GM12801 (cell line): Measurements from ENCODE around the gene TGM4.

ENCODE experiments used
- TF ChIP-seq, protein P1 (sequence below): IDR thresholded peaks from one replicate; pipeline ENCODE4 v1.5.1; 2011; ENCODE audit warnings: control low read depth; ENCODE audit not compliant: insufficient read length; ENCODE audit errors: extremely low read depth

TGM4 gene

GRCh38 chr3:44942202-44942921 lies 68.0 kb downstream of the TGM4 start:
- TF ChIP-seq, protein P1, sequence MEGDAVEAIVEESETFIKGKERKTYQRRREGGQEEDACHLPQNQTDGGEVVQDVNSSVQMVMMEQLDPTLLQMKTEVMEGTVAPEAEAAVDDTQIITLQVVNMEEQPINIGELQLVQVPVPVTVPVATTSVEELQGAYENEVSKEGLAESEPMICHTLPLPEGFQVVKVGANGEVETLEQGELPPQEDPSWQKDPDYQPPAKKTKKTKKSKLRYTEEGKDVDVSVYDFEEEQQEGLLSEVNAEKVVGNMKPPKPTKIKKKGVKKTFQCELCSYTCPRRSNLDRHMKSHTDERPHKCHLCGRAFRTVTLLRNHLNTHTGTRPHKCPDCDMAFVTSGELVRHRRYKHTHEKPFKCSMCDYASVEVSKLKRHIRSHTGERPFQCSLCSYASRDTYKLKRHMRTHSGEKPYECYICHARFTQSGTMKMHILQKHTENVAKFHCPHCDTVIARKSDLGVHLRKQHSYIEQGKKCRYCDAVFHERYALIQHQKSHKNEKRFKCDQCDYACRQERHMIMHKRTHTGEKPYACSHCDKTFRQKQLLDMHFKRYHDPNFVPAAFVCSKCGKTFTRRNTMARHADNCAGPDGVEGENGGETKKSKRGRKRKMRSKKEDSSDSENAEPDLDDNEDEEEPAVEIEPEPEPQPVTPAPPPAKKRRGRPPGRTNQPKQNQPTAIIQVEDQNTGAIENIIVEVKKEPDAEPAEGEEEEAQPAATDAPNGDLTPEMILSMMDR: no peak

DNA sequence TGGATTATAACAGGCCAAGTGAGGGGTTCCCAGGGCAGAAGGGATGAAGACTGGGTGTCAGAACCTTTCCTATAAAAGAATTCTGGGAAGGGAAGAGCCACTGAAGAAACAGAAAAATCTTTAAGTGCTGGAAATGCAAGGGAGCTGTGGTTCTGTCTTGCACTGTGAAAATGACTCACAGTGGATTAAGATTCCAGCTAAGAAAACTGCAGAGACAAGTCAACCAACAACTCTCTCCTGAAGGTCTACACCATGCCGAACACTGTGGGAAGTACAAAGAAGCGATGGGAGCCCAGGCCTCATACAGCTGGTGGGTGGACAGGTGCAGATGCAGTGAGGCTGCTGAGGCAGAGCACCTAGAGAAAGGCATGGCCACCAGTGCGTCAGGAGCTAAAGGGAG lies 73.8 kb downstream of the TGM4 start:
- TF ChIP-seq, protein P1: no peak

- TF ChIP-seq, protein P1: no peak
Observed at GRCh38 chr3:44950275-44950734, 75.9 kb downstream of the TGM4 start.

- TF ChIP-seq, protein P1: no peak
Observed at GRCh38 chr3:44952689-44953088, 78.3 kb downstream of the TGM4 start.

GRCh38 chr3:44954304-44954703 lies 79.9 kb downstream of the TGM4 start:
- TF ChIP-seq, protein P1: no peak

DNA sequence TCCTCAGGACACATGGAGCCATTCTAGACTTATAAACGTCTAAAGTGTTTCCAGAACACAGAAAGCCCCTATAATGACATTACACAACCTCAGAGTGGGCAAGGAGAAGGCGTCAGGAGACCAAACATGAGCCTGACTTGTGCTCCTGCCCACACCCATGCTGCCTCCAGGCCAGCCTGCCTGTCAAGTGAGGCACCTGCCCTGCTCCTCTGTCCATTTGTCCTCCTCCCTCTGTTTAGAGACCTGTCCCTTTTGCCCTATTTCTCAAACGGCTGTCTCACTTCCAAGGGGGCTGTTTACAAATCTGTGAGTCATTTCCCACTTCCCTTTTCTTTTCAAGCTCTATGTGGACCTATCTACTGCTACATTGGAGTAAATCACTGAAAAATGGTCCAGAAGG lies 80.6 kb downstream of the TGM4 start:
- TF ChIP-seq, protein P1: no peak

- TF ChIP-seq, protein P1: no peak
Observed at GRCh38 chr3:44955917-44956316, 81.5 kb downstream of the TGM4 start.
